Medulla oblongata (tissue), 1 donor: Measurements from ENCODE around the gene RAPGEF2.
"Not testable (repeated sequence)": the region's sequence is repeated elsewhere in the genome, so short reads cannot be mapped to it uniquely, and the experiment has no call there.

Experiments used
- DNase-seq: peaks from one replicate; pipeline ENCODE4 v3.0.0-alpha.2; 2015; ENCODE audit errors: extremely low spot score

The RAPGEF2 gene

DNA sequence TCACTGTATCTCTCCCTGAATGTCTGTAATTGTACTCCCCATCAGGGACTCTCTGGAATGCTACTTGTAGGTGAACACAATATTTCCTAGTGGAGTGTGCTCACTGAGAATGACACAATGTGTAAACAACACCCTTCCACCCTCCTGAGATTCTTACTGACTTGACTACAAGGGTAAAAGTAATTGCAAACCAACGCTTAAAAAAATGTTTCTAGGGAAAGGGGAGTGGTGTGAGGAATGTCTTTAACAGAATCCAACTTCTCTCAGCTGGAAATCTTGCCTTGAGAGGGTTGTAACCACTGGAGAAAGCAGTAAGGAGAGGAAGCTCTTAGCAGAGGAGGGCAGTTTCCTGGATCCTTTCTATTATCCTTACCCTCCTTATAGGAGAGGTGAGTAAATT is 5.1 kb upstream of the RAPGEF2 start:
- DNase-seq: no peak

DNA sequence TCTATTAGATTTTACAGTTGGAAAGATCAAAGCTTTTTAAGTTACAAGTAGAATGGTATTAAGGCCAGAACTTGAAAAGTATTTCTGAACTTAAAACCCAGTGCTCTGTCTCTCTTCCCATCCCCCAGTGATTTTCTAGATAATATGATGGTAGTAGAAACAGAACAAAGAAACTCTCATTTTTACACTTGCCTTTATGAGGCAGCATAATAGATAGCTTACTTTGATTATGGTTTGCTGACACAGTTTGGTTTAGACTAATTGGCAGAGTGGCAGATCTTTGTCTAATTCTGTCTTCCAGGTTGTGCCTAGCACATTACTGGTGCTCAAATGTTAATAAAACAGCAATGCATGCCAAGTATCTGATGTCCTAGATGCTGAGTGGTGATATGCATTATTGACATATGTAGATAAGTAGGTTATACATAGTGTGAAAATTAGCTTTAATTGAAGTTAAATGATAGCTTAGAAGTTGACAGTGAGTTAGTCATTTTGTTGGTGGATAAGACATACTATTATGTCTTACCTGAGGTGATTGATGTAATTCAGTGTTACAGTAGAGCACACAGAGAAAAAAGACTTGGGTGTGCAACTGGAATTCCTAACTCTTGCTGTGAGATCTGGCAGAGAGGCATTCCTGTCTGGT is 4.3 kb upstream of the RAPGEF2 start:
- no peak for DNase-seq

GRCh38 chr4:159101988-159102621 is 774 bp upstream of the RAPGEF2 start:
- DNase-seq: peak; percentile 7

DNA sequence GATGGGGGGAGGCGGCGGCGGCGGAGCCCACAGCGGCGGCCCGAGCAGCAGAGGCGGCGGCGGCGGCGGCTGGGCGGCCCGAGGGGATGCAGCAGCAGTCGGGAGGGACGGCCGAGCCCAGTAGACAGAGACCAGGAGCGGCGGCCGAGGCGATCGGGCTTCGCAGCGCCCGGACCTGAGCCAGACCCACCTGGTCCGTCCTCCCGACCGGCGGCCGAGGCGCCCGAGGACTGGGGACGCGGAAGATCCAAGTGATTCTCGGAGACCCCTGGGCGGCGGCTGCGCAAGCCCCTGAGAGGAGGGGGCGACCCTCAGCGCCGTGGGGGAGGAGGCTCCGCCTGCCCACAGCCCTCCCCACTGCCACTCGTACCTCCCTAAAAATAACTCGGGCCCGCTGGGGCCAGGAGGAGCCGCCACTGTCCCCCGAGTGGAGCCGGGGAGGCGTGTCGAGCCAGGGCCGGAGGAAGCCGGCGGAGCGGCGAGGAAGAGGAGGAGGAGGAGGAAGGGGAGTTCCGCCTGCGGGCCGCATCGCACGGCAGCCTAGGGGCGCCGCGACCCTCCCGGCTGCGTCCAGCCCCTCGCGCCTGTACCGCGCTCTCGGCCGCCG is 608 bp downstream of the RAPGEF2 start:
- peak; percentile 52 for DNase-seq

DNA sequence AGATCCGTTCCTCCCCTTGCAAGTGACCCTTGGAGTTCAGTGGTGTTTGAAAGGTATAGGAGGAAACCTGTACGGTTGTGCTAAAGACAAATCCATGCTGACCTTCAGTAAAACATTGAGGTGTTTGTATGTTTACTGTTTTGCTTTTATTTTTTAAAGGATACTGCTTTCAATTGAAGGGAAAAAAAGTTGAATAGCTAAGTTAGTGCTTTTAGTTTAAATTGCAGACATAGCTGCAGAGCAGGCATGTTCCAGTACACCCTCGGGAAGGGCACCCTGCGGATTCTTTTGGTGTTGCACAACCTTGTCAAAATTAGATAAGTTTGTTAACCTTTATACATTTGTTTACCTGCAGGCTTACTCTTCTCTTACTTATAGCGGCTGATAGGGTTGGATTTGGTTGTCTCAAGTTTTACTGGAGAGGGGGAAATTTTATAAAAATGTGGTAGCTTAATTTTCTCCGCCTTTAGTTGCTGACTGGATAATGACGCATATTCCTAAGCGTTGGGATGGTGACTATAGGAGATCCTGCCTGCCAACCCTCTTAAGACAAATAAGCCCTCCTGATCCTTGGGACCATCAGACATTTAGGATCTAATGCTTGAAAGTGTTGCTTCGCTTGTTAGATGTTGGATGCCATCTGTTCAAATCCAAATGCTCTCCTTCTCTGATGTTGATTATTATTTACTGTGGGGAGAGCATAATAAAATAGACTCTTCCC is 2.0 kb downstream of the RAPGEF2 start:
- peak; percentile 38 for DNase-seq

DNA sequence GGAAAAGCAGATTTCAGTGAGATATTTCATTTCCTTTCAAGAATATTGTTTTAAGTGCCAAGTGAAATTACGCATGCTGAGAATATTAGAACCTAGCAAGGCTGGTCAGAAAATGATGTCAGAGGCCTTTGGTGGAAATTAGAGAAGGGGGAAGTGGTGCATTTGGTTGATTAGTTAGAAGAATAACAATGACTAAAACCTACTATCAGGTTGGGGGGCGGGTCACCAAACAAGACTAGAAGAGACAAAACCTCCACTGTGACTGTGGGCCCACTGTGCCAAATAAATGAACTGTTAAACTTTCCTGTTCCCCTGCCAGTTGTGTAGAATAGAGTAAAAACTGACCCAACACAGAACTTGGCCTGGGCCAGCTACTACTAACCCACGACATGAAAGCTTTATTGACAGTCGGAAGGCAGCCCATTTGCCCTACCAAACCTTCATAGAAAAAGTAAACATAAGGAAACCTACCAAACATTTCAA is 2.9 kb downstream of the RAPGEF2 start:
- peak; percentile 40 for DNase-seq

- no peak for DNase-seq
Observed at GRCh38 chr4:159106636-159107035, 3.8 kb downstream of the RAPGEF2 start.

- DNase-seq: no peak
Observed at GRCh38 chr4:159107203-159107925, 4.5 kb downstream of the RAPGEF2 start.

GRCh38 chr4:159108124-159108523 is 5.2 kb downstream of the RAPGEF2 start:
- DNase-seq: no peak

DNA sequence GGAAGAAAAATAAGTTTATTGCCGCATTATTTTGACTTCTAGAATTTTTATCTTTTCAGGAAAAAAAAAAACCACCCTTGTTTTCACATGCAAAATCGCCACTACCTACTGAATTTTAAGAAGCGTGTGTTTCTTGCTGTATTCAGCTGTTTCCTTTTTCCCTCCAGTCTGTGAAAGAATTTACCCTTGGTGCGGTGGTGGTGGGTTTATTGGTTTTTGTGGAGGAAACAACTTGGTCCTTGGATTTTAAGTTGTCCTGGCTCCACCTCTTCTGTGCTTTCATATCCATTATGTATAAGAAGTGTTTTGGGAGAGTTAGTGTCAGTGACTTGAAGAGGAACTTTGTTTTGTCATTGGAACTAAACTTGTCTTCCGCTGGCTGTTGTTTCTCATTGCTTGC is 8.1 kb downstream of the RAPGEF2 start:
- DNase-seq: no peak

GRCh38 chr4:159111416-159111815 is 8.5 kb downstream of the RAPGEF2 start:
- DNase-seq: no peak

DNA sequence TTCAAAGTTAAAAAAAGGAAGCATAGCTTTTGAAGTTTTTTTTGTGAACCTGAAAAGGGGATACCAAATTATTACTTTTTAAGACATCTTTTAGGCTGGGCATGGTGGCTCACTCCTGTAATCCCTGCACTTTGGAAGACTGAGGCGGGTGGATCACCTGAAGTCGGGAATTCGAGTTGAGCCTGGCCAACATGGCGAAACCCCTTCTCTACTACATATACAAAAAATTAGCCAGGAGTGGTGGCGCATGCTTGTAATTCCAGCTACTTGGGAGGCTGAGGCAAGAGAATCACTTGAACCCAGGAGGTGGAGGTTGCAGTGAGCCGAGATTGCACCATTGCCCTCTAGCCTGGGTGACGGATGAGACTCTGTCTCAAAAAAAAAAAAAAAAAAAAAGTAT is 10.5 kb downstream of the RAPGEF2 start:
- DNase-seq: not testable (repeated sequence)

DNA sequence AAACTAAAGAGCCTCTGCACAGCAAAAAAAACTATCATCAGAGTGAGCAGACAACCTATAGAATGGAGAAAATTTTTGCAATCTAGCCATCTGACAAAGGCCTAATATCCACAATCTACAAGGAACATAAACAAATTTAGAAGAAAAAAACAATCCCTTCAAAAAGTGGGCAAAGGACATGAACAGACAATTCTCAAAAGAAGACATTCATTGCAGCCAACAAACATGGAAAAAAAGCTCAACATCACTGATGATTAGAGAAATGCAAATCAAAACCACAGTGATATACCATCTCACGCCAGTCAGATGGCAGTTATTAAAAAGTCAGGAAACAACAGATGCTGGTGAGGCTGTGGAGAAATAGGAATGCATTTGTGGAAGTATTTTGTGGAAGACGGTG is 13.2 kb downstream of the RAPGEF2 start:
- DNase-seq: not testable (repeated sequence)

GRCh38 chr4:159116693-159117092 is 13.8 kb downstream of the RAPGEF2 start:
- DNase-seq: not testable (repeated sequence)

GRCh38 chr4:159117564-159117963 is 14.7 kb downstream of the RAPGEF2 start:
- DNase-seq: no peak

GRCh38 chr4:159117968-159118367 is 15.1 kb downstream of the RAPGEF2 start:
- DNase-seq: no peak

DNA sequence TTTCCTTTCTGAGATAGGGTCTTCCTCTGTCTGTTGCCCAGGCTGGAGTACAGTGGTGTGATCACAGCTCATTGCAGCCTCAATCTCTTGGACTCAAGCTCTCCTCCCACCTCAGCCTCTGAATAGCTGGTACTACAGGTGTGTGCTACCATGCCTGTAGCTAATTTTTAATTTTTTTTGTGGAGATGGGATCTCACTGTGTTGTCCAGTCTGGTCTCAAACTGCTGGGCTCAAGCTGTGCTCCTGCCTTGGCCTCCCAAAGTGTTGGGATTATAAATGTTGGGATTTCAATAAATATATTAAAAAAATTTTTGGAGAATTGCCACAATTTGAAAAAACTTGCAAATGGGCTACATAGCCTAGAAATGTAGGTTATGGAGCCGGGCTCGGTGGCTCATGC is 18.5 kb downstream of the RAPGEF2 start:
- no peak for DNase-seq

DNA sequence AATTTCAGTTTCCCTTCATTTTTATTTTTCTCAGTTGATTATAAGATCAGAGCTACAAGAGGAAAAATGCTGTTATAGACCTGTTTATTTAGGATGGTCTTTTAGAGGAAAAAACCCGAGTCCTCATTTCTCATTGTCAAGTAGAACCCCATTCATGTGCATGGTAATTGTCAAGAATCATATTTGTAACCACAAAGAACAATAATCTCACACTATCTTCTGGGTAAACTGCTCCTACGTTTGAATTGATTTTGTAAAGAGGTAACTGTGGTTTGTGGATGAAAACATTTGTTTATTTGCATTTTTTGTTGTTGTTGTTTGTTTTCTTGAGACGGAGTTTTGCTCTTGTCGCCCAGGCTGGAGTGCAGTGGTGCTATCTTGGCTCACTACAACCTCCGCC is 23.8 kb downstream of the RAPGEF2 start:
- DNase-seq: no peak

DNA sequence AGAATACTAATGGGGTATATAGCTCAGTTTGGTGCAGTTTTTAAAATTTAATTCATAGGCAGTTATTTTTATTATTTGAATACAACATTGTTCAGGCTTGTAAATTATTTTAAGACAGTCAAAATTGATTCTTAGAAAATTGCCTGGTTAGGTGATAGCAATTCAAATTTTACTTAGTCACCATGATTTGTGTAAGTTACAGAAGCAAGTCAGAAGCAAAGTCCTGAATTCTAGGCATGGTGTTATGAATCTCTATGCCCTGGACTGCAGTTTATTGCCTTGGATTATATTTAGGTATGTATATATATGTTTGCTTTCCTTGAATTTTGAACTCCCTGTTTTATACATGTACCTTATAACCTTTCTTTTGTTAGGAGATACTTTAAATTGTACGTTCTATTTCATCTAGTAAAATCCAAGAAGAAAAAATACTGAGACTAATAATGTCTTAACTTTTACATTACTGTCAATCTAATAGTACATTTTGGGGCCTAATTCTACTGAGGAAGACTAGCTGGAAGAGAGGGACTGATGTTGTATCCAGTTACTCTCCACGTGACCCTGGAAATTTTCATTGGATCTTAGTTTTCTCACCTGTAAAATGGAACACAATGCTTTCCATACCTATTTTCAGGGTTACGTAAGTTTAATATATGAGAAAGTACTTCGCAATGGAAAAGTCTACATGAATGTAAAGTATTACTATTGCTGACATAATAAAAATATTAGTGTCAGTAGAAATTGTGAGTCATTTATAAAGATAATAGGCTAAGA is 25.1 kb downstream of the RAPGEF2 start:
- no peak for DNase-seq

DNA sequence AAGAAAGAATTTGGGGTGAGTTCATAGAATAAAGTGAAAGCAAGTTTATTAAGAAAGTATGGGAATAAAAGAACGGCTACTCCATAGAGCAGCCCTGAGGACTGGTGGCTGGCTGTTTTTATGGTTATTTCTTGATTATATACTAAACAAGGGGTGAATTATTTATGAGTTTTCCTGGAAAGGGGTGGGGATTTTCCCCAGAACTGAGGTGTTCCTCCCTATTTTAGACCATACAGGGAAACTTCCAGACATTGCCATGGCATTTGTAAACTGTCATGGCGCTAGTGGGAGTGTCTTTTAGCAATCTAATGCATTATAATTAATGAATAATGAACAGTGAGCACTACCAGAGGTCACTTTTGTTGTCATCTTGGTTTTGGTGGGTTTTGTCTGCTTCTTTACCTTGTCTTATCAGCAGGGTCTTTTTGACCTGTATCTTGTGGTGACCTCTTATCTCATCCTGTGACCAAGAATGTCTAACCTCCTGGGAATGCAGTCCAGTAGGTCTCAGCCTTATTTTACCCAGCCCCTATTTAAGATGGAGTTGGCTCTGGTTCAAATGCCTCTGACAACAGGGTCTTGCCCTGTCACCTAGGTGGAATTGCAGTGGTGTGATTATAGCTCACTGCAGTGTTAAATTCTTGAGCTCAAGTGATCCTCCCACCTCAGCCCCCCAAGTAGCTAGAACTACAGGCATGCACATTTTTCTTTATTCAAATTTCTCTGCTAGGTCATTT is 27.1 kb downstream of the RAPGEF2 start:
- no peak for DNase-seq
